GM12878 (cell line): ENCODE results near the gene SKAP1. TPM values are rescaled to one million over a fixed set of nuclear protein-coding genes. Genes with fewer than 3 reads are reported as not detected.
A peak's percentile ranks its signal among the peaks of the same experiment; 100 is the strongest.

ENCODE experiments used
- ATF7 ChIP-seq: fragments of 450-650 bp; IDR thresholded peaks from 2 replicates; pipeline ENCODE4 v1.6.1; 2016; ENCODE audit warnings: low read depth, mild to moderate bottlenecking
- GABPA ChIP-seq: IDR thresholded peaks from 2 replicates; pipeline ENCODE4 v1.6.1; 2014; ENCODE audit warnings: antibody characterized with exemption, low read depth, mild to moderate bottlenecking, inconsistent platforms
- LARP7 ChIP-seq: fragments of 450-650 bp; IDR thresholded peaks from 2 replicates; pipeline ENCODE4 v1.6.1; 2017; ENCODE audit warnings: mild to moderate bottlenecking
- NFYB ChIP-seq: IDR thresholded peaks from 2 replicates; pipeline ENCODE4 v1.6.1; 2011; ENCODE audit warnings: low read depth, mild to moderate bottlenecking, low read length, improper control_type of control experiment, moderate library complexity; ENCODE audit not compliant: insufficient read depth
- PML ChIP-seq: IDR thresholded peaks from 2 replicates; pipeline ENCODE4 v1.6.1; 2012; ENCODE audit warnings: low read length, inconsistent platforms
- POLR2AphosphoS5 ChIP-seq: IDR thresholded peaks from 2 replicates; pipeline ENCODE4 v1.6.1; 2011; ENCODE audit warnings: mild to moderate bottlenecking, low read length, inconsistent platforms
- RFX5 ChIP-seq: IDR thresholded peaks from 2 replicates; pipeline ENCODE4 v1.6.1; 2011; ENCODE audit warnings: low read depth, low read length, improper control_type of control experiment
- SMAD5 ChIP-seq: IDR thresholded peaks from 2 replicates; pipeline ENCODE4 v1.6.1; 2016; ENCODE audit warnings: antibody characterized with exemption, low read depth
- YY1 ChIP-seq: IDR thresholded peaks from 2 replicates; pipeline ENCODE4 v1.6.1; 2011; ENCODE audit warnings: low read depth, mild to moderate bottlenecking, low read length
- ZNF217 ChIP-seq: fragments of 450-650 bp; IDR thresholded peaks from 2 replicates; pipeline ENCODE4 v1.6.1; 2017; ENCODE audit warnings: antibody characterized with exemption, mild to moderate bottlenecking
- ZNF24 ChIP-seq: fragments of 450-650 bp; IDR thresholded peaks from 2 replicates; pipeline ENCODE4 v1.6.1; 2017; ENCODE audit warnings: antibody characterized with exemption, mild to moderate bottlenecking
- polyA plus RNA-seq, 11 experiments: library from polyadenylated mRNA; depleted of rRNA in 4 of 11; unstranded in 6 of 11; stranded (reverse) in 5 of 11; fragments of >200 nt; fragmentation: Nextera tagmentation in 4 of 11; fragmentation: Illumina TruSeq in 1 of 11; extraction: Ambion mirVana in 4 of 11; extraction: Trizol in 1 of 11; gene quantifications; 1 replicate in 1 of 11; 2 replicates in 10 of 11; pipeline versions ENCODE4 v1.2.1 to v1.2.3, GENCODE V29; 2011 to 2016; ENCODE audit warnings: inconsistent platforms in 2 of 11, missing spikeins in 2 of 11, low read depth in 1 of 11
- total RNA-seq, 4 experiments: library from RNA; depleted of rRNA in 3 of 4; stranded (reverse); fragments of >200 nt in 3 of 4; fragmentation: Illumina TruSeq in 1 of 4; extraction: Trizol in 1 of 4; gene quantifications; 2 replicates each; pipeline versions ENCODE4 v1.2.1 to v1.2.3, GENCODE V29; 2013 to 2021
- TF ChIP-seq, protein P1 (sequence below): fragments of 450-650 bp; IDR thresholded peaks from 2 replicates; pipeline ENCODE4 v1.6.1; 2017; ENCODE audit warnings: borderline replicate concordance
- TF ChIP-seq, protein P2 (sequence below): IDR thresholded peaks from 2 replicates; pipeline ENCODE4 v1.6.1; 2011; ENCODE audit warnings: mild to moderate bottlenecking, low read depth, low read length, moderate library complexity; ENCODE audit not compliant: insufficient replicate concordance
- TF ChIP-seq, protein P3 (sequence below): IDR thresholded peaks from 2 replicates; pipeline ENCODE4 v1.6.1; 2011; ENCODE audit warnings: borderline replicate concordance, low read depth, mild to moderate bottlenecking, moderate library complexity, low read length; ENCODE audit not compliant: insufficient read depth, poor library complexity, severe bottlenecking
- TF ChIP-seq, protein P4 (sequence below): IDR thresholded peaks from 2 replicates; pipeline ENCODE4 v1.6.1; 2012; ENCODE audit warnings: low read depth, low read length, improper control_type of control experiment
- TF ChIP-seq, protein P5 (sequence below): fragments of 450-650 bp; formaldehyde crosslinking; IDR thresholded peaks from 2 replicates; pipeline ENCODE4 v1.5.0; 2022; ENCODE audit warnings: mild to moderate bottlenecking, missing genetic modification characterization
- TF ChIP-seq, protein P6 (sequence below): fragments of 450-650 bp; formaldehyde crosslinking; IDR thresholded peaks from 2 replicates; pipeline ENCODE4 v1.4.0; 2020; ENCODE audit warnings: mild to moderate bottlenecking, moderate library complexity

The SKAP1 gene
- total and polyA plus RNA-seq, 10 of the 15 experiments (the other 5 are each of a cell fraction or from before 2014, with no cell fraction given) = 17.1 to 97.6 (median 35.9) TPM

DNA sequence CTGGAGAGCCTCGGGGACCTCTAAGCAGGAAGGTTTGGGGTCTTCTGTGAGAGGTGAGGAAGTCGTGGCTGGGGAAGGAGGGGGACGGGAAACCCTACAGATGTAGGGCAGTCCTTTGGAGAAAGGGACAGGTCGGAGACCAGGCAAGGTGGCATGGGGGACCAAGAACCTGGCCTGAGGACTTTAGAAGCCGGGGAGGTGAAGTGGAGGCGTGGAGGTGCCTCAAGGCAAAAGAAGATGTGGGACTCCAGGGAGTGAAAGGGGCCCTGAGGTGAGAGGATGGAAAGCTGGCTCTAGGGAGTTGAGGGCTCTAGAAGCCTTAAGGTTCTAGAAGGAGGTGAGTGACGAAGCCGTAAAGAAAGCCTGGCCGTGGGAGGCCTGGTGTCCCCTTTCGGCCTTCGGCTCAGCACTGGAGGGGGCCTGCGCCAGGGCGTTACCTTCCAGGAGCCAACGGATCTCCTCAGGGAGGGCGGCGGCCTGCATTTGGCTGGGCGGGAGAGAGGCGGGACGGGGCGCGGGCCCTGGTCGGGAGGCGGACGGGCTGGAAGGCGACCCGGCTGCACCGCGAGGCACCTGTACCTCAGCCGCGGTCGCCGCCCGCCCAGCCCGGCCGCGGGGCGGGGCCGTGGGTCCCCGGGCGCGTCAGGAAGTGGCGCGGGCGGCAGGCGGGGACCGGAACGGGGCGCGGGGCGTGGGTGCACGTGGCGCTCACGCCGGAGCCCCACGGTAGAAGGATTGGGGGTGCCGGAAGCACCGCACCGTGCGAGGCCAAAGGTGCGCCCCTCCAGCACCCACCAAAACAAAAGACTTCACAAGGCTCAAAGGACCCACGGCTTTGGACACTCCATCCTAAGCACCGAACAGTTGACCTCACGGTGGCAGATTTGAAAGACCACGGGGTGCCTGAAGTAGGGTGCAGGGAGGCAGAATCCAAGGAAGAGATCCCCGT lies at the start of gene SKAP1 (continued):
- TF ChIP-seq, protein P1, sequence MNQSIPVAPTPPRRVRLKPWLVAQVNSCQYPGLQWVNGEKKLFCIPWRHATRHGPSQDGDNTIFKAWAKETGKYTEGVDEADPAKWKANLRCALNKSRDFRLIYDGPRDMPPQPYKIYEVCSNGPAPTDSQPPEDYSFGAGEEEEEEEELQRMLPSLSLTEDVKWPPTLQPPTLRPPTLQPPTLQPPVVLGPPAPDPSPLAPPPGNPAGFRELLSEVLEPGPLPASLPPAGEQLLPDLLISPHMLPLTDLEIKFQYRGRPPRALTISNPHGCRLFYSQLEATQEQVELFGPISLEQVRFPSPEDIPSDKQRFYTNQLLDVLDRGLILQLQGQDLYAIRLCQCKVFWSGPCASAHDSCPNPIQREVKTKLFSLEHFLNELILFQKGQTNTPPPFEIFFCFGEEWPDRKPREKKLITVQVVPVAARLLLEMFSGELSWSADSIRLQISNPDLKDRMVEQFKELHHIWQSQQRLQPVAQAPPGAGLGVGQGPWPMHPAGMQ = no peak
- TF ChIP-seq SMAD5 = 0 out of 2 replicates have a peak, but pooled peaks have one; percentile 24
- TF ChIP-seq LARP7 = peak; percentile 83
- TF ChIP-seq, protein P2, sequence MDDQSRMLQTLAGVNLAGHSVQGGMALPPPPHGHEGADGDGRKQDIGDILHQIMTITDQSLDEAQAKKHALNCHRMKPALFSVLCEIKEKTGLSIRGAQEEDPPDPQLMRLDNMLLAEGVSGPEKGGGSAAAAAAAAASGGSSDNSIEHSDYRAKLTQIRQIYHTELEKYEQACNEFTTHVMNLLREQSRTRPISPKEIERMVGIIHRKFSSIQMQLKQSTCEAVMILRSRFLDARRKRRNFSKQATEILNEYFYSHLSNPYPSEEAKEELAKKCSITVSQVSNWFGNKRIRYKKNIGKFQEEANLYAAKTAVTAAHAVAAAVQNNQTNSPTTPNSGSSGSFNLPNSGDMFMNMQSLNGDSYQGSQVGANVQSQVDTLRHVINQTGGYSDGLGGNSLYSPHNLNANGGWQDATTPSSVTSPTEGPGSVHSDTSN = no peak
- TF ChIP-seq GABPA = peak; percentile 50; the same call in 1 of the 2 replicates
- TF ChIP-seq RFX5 = no peak
- peak; percentile 41; the same call in 1 of the 2 replicates for TF ChIP-seq YY1
- TF ChIP-seq PML = no peak
- TF ChIP-seq, protein P3, sequence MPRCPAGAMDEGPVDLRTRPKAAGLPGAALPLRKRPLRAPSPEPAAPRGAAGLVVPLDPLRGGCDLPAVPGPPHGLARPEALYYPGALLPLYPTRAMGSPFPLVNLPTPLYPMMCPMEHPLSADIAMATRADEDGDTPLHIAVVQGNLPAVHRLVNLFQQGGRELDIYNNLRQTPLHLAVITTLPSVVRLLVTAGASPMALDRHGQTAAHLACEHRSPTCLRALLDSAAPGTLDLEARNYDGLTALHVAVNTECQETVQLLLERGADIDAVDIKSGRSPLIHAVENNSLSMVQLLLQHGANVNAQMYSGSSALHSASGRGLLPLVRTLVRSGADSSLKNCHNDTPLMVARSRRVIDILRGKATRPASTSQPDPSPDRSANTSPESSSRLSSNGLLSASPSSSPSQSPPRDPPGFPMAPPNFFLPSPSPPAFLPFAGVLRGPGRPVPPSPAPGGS = no peak
- TF ChIP-seq NFYB = no peak
- TF ChIP-seq ATF7 = no peak
- TF ChIP-seq, protein P4, sequence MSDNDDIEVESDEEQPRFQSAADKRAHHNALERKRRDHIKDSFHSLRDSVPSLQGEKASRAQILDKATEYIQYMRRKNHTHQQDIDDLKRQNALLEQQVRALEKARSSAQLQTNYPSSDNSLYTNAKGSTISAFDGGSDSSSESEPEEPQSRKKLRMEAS = peak; percentile 96
- no peak for TF ChIP-seq ZNF24
- peak; percentile 33; the same call in 1 of the 2 replicates for TF ChIP-seq POLR2AphosphoS5
- TF ChIP-seq, protein P5, sequence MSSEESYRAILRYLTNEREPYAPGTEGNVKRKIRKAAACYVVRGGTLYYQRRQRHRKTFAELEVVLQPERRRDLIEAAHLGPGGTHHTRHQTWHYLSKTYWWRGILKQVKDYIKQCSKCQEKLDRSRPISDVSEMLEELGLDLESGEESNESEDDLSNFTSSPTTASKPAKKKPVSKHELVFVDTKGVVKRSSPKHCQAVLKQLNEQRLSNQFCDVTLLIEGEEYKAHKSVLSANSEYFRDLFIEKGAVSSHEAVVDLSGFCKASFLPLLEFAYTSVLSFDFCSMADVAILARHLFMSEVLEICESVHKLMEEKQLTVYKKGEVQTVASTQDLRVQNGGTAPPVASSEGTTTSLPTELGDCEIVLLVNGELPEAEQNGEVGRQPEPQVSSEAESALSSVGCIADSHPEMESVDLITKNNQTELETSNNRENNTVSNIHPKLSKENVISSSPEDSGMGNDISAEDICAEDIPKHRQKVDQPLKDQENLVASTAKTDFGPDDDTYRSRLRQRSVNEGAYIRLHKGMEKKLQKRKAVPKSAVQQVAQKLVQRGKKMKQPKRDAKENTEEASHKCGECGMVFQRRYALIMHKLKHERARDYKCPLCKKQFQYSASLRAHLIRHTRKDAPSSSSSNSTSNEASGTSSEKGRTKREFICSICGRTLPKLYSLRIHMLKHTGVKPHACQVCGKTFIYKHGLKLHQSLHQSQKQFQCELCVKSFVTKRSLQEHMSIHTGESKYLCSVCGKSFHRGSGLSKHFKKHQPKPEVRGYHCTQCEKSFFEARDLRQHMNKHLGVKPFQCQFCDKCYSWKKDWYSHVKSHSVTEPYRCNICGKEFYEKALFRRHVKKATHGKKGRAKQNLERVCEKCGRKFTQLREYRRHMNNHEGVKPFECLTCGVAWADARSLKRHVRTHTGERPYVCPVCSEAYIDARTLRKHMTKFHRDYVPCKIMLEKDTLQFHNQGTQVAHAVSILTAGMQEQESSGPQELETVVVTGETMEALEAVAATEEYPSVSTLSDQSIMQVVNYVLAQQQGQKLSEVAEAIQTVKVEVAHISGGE (CRISPR knock-in tag) = no peak
- TF ChIP-seq ZNF217 = peak; percentile 82; the same call in 1 of the 2 replicates
- TF ChIP-seq, protein P6, sequence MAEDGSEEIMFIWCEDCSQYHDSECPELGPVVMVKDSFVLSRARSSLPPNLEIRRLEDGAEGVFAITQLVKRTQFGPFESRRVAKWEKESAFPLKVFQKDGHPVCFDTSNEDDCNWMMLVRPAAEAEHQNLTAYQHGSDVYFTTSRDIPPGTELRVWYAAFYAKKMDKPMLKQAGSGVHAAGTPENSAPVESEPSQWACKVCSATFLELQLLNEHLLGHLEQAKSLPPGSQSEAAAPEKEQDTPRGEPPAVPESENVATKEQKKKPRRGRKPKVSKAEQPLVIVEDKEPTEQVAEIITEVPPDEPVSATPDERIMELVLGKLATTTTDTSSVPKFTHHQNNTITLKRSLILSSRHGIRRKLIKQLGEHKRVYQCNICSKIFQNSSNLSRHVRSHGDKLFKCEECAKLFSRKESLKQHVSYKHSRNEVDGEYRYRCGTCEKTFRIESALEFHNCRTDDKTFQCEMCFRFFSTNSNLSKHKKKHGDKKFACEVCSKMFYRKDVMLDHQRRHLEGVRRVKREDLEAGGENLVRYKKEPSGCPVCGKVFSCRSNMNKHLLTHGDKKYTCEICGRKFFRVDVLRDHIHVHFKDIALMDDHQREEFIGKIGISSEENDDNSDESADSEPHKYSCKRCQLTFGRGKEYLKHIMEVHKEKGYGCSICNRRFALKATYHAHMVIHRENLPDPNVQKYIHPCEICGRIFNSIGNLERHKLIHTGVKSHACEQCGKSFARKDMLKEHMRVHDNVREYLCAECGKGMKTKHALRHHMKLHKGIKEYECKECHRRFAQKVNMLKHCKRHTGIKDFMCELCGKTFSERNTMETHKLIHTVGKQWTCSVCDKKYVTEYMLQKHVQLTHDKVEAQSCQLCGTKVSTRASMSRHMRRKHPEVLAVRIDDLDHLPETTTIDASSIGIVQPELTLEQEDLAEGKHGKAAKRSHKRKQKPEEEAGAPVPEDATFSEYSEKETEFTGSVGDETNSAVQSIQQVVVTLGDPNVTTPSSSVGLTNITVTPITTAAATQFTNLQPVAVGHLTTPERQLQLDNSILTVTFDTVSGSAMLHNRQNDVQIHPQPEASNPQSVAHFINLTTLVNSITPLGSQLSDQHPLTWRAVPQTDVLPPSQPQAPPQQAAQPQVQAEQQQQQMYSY (CRISPR knock-in tag) = no peak
